ENCODE results near the gene PCP2.

PCP2 gene

GRCh38 chr19:7603919-7604318, 29.6 kb downstream of the PCP2 start:
- no peak for DNase-seq (ENCODE audit: low spot score)
- WGBS, 2 donors (ENCODE audit: extremely low coverage in 2 of 2, insufficient read length in 2 of 2, insufficient replicate concordance in 1 of 2) = no CpG with 5 or more reads among the region's 9 CpGs

GRCh38 chr19:7602935-7603497, 30.5 kb downstream of the PCP2 start:
- no CpG with 5 or more reads among the region's 11 CpGs for WGBS, 2 donors (ENCODE audit: extremely low coverage in 2 of 2, insufficient read length in 2 of 2, insufficient replicate concordance in 1 of 2)
- Histone ChIP-seq H2AK5ac (ENCODE audit: low read depth, low read length) (no peak overlapping the region), H3K4me2 (ENCODE audit: insufficient read depth, low read length, poor library complexity, severe bottlenecking) (no peak overlapping the region), H3K23ac (ENCODE audit: low read depth, low read length, poor library complexity) (no peak overlapping the region), H3K9me3 (replicated peaks in 1 of 2; ENCODE audit: control insufficient read depth in 2 of 2, insufficient read depth in 1 of 2, low read depth in 1 of 2, low read length in 2 of 2) (no peaks in the 10 kb centered on the region), H2BK12ac (ENCODE audit: low read length) (no peak overlapping the region), H3K14ac (ENCODE audit: low read length) (no peak overlapping the region), H4K91ac (ENCODE audit: low read depth, low read length, poor library complexity) (no peak overlapping the region), H3K36me3 (replicated peaks in 1 of 2; ENCODE audit: control insufficient read depth in 2 of 2, insufficient read depth in 2 of 2, low read length in 2 of 2) (peaks cover 0 to 1% of the 10 kb centered on the region in 2 donors), H3K27ac (replicated peaks; ENCODE audit: low read length) (no peak overlapping the region), H3K4me1 (ENCODE audit: control insufficient read depth in 2 of 2, insufficient read depth in 1 of 2, low read depth in 1 of 2, low read length in 2 of 2) (no peaks in the 10 kb centered on the region), H3K27me3 (ENCODE audit: control insufficient read depth in 3 of 3, insufficient read depth in 3 of 3, low read depth in 1 of 3, low read length in 3 of 3) (no peaks in the 10 kb centered on the region), H2BK120ac (ENCODE audit: low read depth, low read length) (no peak overlapping the region), H3K9ac (ENCODE audit: low read depth, low read length, poor library complexity) (no peak overlapping the region), H2BK5ac (ENCODE audit: low read length) (no peak overlapping the region), H3K4me3 (ENCODE audit: low read length in 2 of 2) (no peak overlapping the region), H3K18ac (ENCODE audit: low read length) (no peak overlapping the region), H3K79me1 (ENCODE audit: low read depth, low read length) (peaks cover 2% of the 10 kb centered on the region), H2AFZ (ENCODE audit: low read length) (no peak overlapping the region), H2BK15ac (ENCODE audit: low read length) (no peak overlapping the region), H3K4ac (ENCODE audit: low read length) (no peak overlapping the region), H4K8ac (ENCODE audit: low read depth, low read length) (no peak overlapping the region)
- DNase-seq (ENCODE audit: low spot score) = no peak

More at GRCh38 chr19:7603919-7604318, 29.6 kb downstream of the PCP2 start:
- Histone ChIP-seq H2AFZ (ENCODE audit: low read length) (no peak overlapping the region), H2AK5ac (ENCODE audit: low read depth, low read length) (no peak overlapping the region), H3K4me2 (ENCODE audit: insufficient read depth, low read length, poor library complexity, severe bottlenecking) (no peak overlapping the region), H3K27me3 (ENCODE audit: control insufficient read depth in 3 of 3, insufficient read depth in 3 of 3, low read depth in 1 of 3, low read length in 3 of 3) (no peaks in the 10 kb centered on the region), H4K91ac (ENCODE audit: low read depth, low read length, poor library complexity) (no peak overlapping the region), H4K8ac (ENCODE audit: low read depth, low read length) (peak overlapping the region; percentile 65), H3K4ac (ENCODE audit: low read length) (no peak overlapping the region), H2BK15ac (ENCODE audit: low read length) (no peak overlapping the region), H3K23ac (ENCODE audit: low read depth, low read length, poor library complexity) (no peak overlapping the region), H2BK120ac (ENCODE audit: low read depth, low read length) (no peak overlapping the region), H3K4me1 (ENCODE audit: control insufficient read depth in 2 of 2, insufficient read depth in 1 of 2, low read depth in 1 of 2, low read length in 2 of 2) (no peaks in the 10 kb centered on the region), H3K18ac (ENCODE audit: low read length) (no peak overlapping the region), H2BK12ac (ENCODE audit: low read length) (no peak overlapping the region), H3K4me3 (ENCODE audit: low read length in 2 of 2) (no peak overlapping the region), H3K9ac (ENCODE audit: low read depth, low read length, poor library complexity) (no peak overlapping the region), H3K9me3 (replicated peaks in 1 of 2; ENCODE audit: control insufficient read depth in 2 of 2, insufficient read depth in 1 of 2, low read depth in 1 of 2, low read length in 2 of 2) (no peaks in the 10 kb centered on the region), H3K27ac (replicated peaks; ENCODE audit: low read length) (no peak overlapping the region), H2BK5ac (ENCODE audit: low read length) (no peak overlapping the region), H3K79me1 (ENCODE audit: low read depth, low read length) (peaks cover 2% of the 10 kb centered on the region), H3K36me3 (replicated peaks in 1 of 2; ENCODE audit: control insufficient read depth in 2 of 2, insufficient read depth in 2 of 2, low read length in 2 of 2) (peaks cover 0 to 5% of the 10 kb centered on the region in 2 donors), H3K14ac (ENCODE audit: low read length) (no peak overlapping the region)

GRCh38 chr19:7602240-7602934, 31.1 kb downstream of the PCP2 start:
- Histone ChIP-seq H2BK12ac (ENCODE audit: low read length) (no peak overlapping the region), H2AK5ac (ENCODE audit: low read depth, low read length) (no peak overlapping the region), H3K23ac (ENCODE audit: low read depth, low read length, poor library complexity) (no peak overlapping the region), H3K14ac (ENCODE audit: low read length) (no peak overlapping the region), H3K36me3 (replicated peaks in 1 of 2; ENCODE audit: control insufficient read depth in 2 of 2, insufficient read depth in 2 of 2, low read length in 2 of 2) (no peaks in the 10 kb centered on the region), H2BK15ac (ENCODE audit: low read length) (no peak overlapping the region), H3K9ac (ENCODE audit: low read depth, low read length, poor library complexity) (no peak overlapping the region), H3K4me1 (ENCODE audit: control insufficient read depth in 2 of 2, insufficient read depth in 1 of 2, low read depth in 1 of 2, low read length in 2 of 2) (no peaks in the 10 kb centered on the region), H3K4ac (ENCODE audit: low read length) (no peak overlapping the region), H3K27me3 (ENCODE audit: control insufficient read depth in 3 of 3, insufficient read depth in 3 of 3, low read depth in 1 of 3, low read length in 3 of 3) (peaks cover 0 to 2% (median 0%) of the 10 kb centered on the region in 3 experiments), H3K27ac (replicated peaks; ENCODE audit: low read length) (no peak overlapping the region), H3K4me3 (ENCODE audit: low read length in 2 of 2) (no peak overlapping the region), H3K79me1 (ENCODE audit: low read depth, low read length) (peaks cover 2% of the 10 kb centered on the region), H3K4me2 (ENCODE audit: insufficient read depth, low read length, poor library complexity, severe bottlenecking) (no peak overlapping the region), H4K8ac (ENCODE audit: low read depth, low read length) (no peak overlapping the region), H2AFZ (ENCODE audit: low read length) (no peak overlapping the region), H2BK5ac (ENCODE audit: low read length) (no peak overlapping the region), H2BK120ac (ENCODE audit: low read depth, low read length) (no peak overlapping the region), H3K9me3 (replicated peaks in 1 of 2; ENCODE audit: control insufficient read depth in 2 of 2, insufficient read depth in 1 of 2, low read depth in 1 of 2, low read length in 2 of 2) (no peaks in the 10 kb centered on the region), H3K18ac (ENCODE audit: low read length) (no peak overlapping the region), H4K91ac (ENCODE audit: low read depth, low read length, poor library complexity) (no peak overlapping the region)
- DNase-seq (ENCODE audit: low spot score) = no peak
- no CpG with 5 or more reads among the region's 15 CpGs for WGBS, 2 donors (ENCODE audit: extremely low coverage in 2 of 2, insufficient read length in 2 of 2, insufficient replicate concordance in 1 of 2)

GRCh38 chr19:7600721-7601120, 32.8 kb downstream of the PCP2 start:
- Histone ChIP-seq H3K4ac (ENCODE audit: low read length) (no peak overlapping the region), H3K27ac (replicated peaks; ENCODE audit: low read length) (no peak overlapping the region), H3K14ac (ENCODE audit: low read length) (no peak overlapping the region), H2AK5ac (ENCODE audit: low read depth, low read length) (no peak overlapping the region), H4K91ac (ENCODE audit: low read depth, low read length, poor library complexity) (no peak overlapping the region), H3K4me2 (ENCODE audit: insufficient read depth, low read length, poor library complexity, severe bottlenecking) (no peak overlapping the region), H4K8ac (ENCODE audit: low read depth, low read length) (no peak overlapping the region), H3K4me3 (ENCODE audit: low read length in 2 of 2) (no peak overlapping the region), H3K23ac (ENCODE audit: low read depth, low read length, poor library complexity) (no peak overlapping the region), H3K36me3 (replicated peaks in 1 of 2; ENCODE audit: control insufficient read depth in 2 of 2, insufficient read depth in 2 of 2, low read length in 2 of 2) (no peaks in the 10 kb centered on the region), H2BK120ac (ENCODE audit: low read depth, low read length) (no peak overlapping the region), H2AFZ (ENCODE audit: low read length) (no peak overlapping the region), H3K79me1 (ENCODE audit: low read depth, low read length) (no peaks in the 10 kb centered on the region), H2BK5ac (ENCODE audit: low read length) (no peak overlapping the region), H2BK12ac (ENCODE audit: low read length) (no peak overlapping the region), H3K9ac (ENCODE audit: low read depth, low read length, poor library complexity) (no peak overlapping the region), H3K27me3 (ENCODE audit: control insufficient read depth in 3 of 3, insufficient read depth in 3 of 3, low read depth in 1 of 3, low read length in 3 of 3) (peaks cover 0 to 13% (median 7%) of the 10 kb centered on the region in 3 experiments), H3K18ac (ENCODE audit: low read length) (no peak overlapping the region), H2BK15ac (ENCODE audit: low read length) (no peak overlapping the region), H3K4me1 (ENCODE audit: control insufficient read depth in 2 of 2, insufficient read depth in 1 of 2, low read depth in 1 of 2, low read length in 2 of 2) (peaks cover 5 to 6% of the 10 kb centered on the region in 2 donors), H3K9me3 (replicated peaks in 1 of 2; ENCODE audit: control insufficient read depth in 2 of 2, insufficient read depth in 1 of 2, low read depth in 1 of 2, low read length in 2 of 2) (no peaks in the 10 kb centered on the region)
- DNase-seq (ENCODE audit: low spot score) = no peak
